GM10847 (cell line): Measurements from ENCODE around the gene EDC4.

Source experiments
- POLR2A ChIP-seq: IDR thresholded peaks from 2 replicates; pipeline ENCODE4 v1.6.1; 2011; ENCODE audit not compliant: insufficient read length; ENCODE audit errors: extremely low read depth

Gene EDC4

DNA sequence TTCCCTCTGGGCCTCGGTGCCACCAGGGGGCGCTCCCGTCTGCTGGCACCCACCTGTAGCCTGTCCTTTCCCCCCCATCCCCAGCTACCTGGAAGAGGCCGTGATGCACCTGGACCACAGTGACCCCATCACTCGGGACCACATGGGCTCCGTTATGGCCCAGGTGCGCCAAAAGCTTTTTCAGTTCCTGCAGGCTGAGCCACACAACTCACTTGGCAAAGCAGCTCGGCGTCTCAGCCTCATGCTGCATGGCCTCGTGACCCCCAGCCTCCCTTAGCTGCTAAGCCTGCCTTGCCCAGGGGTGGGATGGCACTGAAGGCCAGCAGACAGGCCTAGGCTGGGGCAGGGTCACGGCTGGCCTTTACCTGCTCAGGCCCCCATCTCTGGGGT, 11.0 kb downstream of the EDC4 start:
- no peak for TF ChIP-seq POLR2A

DNA sequence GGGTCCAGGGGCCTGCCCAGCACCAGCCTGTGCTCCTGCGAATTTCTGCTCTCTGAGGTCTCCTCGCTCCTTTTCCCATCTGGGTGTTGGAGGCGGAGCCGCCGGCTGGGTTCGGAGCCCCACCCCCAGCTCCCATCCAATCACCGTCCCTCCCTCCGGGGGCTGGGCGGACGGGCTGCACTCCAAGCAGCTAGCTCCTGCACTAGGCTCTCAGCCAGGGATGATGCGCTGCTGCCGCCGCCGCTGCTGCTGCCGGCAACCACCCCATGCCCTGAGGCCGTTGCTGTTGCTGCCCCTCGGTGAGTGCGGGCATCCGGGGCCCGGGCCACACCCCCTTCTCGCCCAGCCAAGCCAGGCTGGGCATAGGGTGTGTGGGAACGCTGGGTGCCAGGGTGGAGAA, 11.8 kb downstream of the EDC4 start, which contains the start of gene NRN1L:
Gene NRN1L (plus strand): TSS at position 202 of the 400 bp plus-strand sequence. CDS start 19 bp downstream, at position 221.
- TF ChIP-seq POLR2A, result no peak

DNA sequence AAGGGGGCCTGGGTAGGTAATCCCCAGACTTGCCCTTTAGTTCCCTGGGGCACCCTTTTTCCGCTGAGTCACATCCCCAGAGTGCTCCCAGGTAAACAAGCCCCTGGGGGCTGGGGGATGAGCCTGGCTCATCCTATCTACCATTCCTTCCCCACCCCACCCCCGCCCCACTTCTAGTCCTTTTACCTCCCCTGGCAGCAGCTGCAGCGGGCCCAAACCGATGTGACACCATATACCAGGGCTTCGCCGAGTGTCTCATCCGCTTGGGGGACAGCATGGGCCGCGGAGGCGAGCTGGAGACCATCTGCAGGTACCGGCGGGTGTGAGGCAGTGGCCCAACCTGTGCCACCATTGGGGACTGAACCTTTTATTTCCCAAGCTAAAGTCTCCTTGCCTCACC, 12.7 kb downstream of the EDC4 start:
- no peak for TF ChIP-seq POLR2A

DNA sequence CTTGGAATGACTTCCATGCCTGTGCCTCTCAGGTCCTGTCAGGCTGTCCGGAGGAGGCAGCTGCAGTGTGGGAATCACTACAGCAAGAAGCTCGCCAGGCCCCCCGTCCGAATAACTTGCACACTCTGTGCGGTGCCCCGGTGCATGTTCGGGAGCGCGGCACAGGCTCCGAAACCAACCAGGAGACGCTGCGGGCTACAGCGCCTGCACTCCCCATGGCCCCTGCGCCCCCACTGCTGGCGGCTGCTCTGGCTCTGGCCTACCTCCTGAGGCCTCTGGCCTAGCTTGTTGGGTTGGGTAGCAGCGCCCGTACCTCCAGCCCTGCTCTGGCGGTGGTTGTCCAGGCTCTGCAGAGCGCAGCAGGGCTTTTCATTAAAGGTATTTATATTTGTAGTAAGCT, 13.1 kb downstream of the EDC4 start:
- TF ChIP-seq POLR2A, result no peak

DNA sequence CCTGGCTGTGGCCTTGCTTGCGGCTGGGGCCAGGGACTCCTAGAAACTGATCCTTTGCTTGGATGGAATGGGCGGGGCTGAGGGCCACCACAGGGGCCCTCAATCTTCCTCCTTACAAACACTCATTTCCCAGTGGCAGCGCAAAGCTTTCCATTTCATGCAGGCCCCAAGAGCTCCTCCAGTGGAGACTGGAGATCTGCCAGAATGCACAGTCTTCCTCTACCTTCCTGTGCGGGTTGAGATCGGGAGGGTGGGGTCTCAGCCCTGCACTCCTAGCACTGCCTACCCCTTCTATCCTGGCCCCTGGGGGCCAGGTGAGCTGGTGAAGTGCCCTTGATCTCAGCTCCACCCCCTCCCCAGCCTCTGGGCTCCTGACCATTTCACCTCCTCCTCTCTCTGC, 13.5 kb downstream of the EDC4 start:
- TF ChIP-seq POLR2A, result no peak

DNA sequence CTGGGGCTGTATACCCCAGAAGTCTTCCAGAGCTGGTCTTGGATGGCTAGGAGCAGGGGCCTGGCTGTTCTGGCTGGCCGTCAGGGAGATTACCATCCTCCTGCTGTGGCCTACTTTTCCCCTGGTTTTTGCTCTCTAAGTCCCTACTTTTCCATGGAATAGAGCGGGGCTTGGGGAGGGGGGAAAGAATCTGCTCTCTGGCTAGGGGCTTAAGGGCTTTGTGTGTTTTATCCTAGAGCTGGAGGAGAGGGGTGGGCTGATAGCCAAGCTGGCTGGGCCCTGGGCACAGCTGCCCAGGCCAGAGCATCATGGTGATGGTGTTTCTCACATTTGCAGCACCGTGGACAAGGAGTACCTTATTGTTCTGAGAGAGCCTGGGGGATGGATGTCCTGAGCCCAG, 15.5 kb downstream of the EDC4 start:
- no peak for TF ChIP-seq POLR2A

DNA sequence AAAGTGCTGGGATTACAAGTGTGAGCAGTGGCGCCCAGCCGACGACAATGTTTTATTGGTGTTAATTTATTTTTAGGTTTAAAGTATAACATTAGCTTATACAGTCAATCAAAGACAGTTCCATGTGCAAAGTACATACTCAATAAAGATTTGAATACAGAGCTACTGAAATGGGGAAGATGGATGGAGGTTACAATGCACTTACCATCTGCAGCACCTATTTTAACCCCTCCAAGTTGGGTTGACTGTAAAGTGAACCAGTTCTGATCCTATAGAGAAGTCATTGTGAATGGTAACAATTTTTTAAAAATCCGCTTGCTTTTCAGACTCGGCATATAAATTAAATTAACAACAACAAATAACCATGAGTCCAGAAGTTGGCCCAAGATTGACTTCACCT, 19.5 kb downstream of the EDC4 start:
- no peak for TF ChIP-seq POLR2A

DNA sequence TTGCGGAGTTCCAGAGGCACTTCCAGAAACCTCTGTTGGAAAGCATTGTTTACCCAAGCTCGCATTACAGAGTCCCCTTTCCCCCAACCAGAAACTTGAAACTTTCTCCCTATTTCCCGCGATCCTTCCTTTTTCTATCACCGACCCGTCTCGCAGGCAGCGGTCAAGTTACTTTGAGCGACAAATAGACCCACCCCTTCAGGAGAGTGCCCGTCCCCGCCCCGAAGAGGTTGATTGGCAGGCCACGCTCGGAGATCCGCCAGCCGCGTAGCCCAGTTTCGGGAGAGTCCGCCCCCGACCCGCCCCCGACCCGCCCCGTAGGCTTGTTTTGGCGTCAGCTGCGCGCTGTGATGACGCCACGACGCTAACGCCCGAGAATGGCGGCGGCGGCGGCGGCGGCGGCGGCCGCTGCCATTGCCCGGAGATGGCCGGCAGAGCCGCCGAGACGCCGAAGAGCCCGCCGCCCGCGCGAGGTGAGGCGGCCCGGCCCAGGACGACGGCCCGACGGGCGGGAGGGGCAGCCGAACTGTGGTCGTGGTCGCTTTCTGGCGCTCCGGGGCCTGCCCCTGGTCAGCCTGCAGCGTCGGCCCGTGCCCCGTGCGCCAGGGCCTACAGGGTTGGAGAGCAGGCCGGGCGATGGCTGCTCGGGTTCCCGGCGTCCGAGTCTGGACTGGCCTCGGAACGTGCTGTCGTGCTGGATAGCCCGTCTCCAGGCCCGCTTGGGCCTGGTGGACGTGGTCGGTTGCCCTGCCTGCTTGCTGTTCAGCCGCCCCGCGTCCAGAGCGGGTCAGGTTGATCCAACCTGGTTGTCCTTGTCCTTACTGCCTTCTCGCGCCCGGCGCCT, 20.3 kb downstream of the EDC4 start, which contains the start of gene PSKH1:
Gene PSKH1 (plus strand): TSS at position 356 of the 844 bp plus-strand sequence. CDS start 15,496 bp downstream, outside the sequence.
- peak; percentile 49 for TF ChIP-seq POLR2A

DNA sequence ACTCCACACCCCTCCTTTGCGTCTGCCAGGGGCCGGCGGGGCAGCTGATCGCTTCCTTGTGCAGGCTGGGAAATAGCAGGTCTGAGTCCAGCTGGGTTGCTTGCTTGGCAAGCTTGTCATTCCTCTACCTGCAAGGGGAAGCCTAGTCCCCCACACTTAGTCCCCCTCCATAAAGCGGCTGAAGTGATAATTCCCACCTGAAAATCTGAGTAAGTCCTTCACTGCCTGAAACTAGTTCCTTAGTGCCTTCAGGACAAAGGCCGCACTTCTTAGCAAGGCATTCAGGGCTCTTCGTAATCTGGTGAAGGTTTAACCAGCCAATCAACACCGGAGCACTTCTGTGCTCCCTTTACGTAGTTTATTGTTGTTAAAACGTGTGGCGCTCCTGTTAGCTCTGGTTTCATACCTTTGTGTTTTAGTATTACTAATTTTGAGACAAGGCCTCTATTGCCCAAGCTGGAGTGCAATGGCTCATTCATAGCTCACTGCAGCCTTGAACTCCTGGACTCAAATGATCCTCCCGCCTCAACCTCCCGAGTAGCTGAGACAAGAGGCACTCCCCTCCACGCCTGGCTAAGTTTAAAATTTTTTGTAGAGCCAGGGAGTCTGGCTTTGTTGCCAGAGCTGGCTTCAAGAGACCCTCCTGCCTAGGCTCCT, 21.0 kb downstream of the EDC4 start:
- no peak for TF ChIP-seq POLR2A

DNA sequence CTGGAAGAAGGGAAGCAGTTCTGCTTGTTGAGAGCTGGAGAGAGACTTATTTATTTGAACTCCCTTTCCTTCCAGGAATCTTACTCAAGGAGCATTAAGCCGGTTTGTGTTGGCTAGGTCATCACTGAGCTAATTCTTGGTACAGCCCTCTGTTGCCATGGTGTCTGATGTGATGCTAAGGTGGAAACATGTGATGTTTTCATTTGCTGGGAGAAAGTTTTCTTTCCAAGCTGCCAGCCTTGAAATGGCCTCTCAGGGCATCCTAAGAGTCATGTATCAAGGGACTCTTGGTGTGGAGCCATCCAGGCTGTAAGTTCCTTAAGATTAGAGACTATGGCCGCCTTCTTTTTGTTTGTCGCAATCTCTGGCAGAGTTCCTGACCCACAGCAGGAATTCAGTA, 24.4 kb downstream of the EDC4 start:
- TF ChIP-seq POLR2A, result no peak

DNA sequence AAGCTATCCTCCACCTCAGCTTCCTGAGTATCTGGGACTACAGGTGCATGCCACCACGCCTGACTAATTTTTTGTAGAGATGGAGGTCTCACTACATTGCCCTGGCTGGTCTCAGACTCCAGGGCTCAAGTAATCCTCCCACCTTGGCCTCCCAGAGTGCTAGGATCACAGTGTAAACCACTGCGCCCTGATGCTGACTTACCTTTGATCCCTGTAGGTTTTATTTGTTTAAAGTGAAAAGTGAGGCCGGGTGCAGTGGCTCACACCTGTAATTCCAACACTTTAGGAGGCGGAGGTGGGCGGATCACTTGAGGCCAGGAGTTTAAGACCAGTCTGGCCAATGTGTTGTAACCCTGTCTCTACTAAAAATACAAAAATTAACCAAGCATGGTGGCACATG, 28.9 kb downstream of the EDC4 start:
- no peak for TF ChIP-seq POLR2A

DNA sequence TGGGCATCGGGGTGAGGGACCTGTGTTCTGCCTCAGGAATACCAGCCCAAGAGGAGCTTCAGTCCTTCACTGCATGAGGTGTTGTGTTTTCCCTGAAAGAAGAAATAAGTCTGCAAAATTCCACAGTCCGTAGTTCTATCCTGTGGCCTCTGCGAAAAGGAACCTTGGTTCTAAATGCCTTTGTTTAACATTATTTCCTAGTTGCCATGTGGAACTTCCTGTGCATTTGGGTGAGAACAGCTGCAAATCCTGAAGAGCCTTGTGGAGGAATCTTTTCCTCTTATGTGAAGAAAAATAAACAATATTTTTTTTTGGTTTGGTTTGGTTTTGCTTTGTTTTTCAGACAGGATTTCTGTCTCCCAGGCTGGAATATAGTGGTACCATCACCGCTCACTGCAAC, 30.0 kb downstream of the EDC4 start:
- no peak for TF ChIP-seq POLR2A

DNA sequence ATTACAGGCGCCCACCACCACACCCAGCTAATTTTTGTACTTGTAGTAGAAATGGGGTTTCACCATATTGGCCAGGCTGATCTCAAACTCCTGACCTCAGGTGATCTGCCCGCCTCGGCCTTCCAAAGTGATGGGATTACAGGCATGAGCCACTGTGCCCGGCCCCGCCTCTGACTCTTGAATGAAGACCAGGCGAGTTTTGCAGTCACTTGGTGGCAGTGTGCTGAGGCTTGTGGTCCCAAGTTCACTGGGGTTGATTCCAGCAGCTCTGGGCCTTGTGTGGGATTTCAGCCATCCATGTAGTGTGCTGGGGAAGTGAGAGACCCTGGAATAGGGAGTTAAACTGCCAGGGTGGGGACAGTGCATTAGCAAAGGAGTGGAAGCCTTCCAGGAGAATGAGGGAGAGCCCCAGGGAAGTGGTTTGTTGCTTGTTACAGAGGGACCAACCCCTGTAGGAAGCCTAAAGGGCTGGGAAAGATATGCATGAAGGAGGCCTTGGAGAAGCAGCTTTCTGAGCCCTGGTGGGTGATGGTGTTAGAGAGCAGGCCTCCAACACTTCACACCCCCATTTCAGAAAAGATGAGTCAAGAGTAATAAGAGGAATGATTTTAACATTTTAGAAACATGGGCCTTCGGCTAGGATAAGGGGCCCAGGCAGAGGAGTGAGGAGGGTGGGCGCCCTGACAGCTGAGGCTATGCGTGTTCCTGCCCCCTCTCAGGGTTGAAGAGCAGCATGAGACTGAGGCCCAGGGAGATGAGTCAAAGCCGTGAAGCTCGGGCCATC, 34.7 kb downstream of the EDC4 start:
- TF ChIP-seq POLR2A, result no peak

DNA sequence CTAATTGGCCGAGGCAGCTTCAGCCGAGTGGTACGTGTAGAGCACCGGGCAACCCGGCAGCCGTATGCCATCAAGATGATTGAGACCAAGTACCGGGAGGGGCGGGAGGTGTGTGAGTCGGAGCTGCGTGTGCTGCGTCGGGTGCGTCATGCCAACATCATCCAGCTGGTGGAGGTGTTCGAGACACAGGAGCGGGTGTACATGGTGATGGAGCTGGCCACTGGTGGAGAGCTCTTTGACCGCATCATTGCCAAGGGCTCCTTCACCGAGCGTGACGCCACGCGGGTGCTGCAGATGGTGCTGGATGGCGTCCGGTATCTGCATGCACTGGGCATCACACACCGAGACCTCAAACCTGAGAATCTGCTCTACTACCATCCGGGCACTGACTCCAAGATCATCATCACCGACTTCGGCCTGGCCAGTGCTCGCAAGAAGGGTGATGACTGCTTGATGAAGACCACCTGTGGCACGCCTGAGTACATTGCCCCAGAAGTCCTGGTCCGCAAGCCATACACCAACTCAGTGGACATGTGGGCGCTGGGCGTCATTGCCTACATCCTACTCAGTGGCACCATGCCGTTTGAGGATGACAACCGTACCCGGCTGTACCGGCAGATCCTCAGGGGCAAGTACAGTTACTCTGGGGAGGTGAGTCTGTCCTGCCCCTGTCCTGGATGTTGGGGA, 36.3 kb downstream of the EDC4 start:
- no peak for TF ChIP-seq POLR2A

DNA sequence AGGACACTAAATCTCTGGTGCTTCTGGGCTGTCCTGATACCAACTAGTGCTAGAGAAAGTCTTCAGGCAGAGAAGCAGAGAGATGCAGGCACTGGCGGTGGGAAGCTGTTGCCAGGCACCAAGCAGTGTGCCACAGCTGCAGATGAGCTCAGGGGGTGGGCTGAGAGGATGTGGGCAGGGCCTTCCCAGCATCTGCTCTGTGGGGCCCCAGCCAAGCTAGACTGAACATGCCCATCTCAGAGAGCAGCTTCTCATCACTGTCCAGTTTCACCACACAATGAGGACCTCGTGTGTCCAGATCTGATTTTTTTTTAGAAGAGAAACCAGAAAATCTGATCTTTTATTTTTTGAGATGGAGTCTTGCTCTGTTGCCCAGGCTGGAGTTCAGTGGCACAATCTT, 37.3 kb downstream of the EDC4 start:
- TF ChIP-seq POLR2A, result no peak
